Skeletal muscle satellite cell (primary cell): Measurements from ENCODE around the gene HIF1A.

Experiments
- H3K27me3 ChIP-seq: 2 replicates; pipeline ENCODE4 v1.7.0; 2013; ENCODE audit warnings: low read length; ENCODE audit not compliant: control insufficient read depth, insufficient read depth
- H3K36me3 ChIP-seq: 2 replicates; pipeline ENCODE4 v1.7.0; 2013; ENCODE audit warnings: mild to moderate bottlenecking, control low read depth, low read length; ENCODE audit not compliant: insufficient read depth
- H3K4me1 ChIP-seq: 2 replicates; pipeline ENCODE4 v1.7.0; 2013; ENCODE audit warnings: low read length; ENCODE audit not compliant: control insufficient read depth, insufficient read depth
- H3K4me2 ChIP-seq: 2 replicates; pipeline ENCODE4 v1.7.0; 2013; ENCODE audit warnings: mild to moderate bottlenecking, low read length
- H3K4me3 ChIP-seq: 2 replicates; pipeline ENCODE4 v1.7.0; 2013; ENCODE audit warnings: low read length
- H3K9ac ChIP-seq: 2 replicates; pipeline ENCODE4 v1.7.0; 2013; ENCODE audit warnings: mild to moderate bottlenecking, low read depth, low read length, moderate library complexity
- H3K9me3 ChIP-seq: replicated peaks from 2 replicates; pipeline ENCODE4 v1.7.0; 2013; ENCODE audit warnings: mild to moderate bottlenecking, control low read depth, low read length

Gene HIF1A

GRCh38 chr14:61712137-61712536 is 16.8 kb downstream of the HIF1A start:
- Histone ChIP-seq H3K27me3 (no peaks in the 10 kb centered on the region), H3K4me3 (peak overlapping the region; percentile 57), H3K9ac (peak overlapping the region; percentile 65), H3K9me3 (no peaks in the 10 kb centered on the region), H3K36me3 (peaks cover 19% of the 10 kb centered on the region), H3K4me1 (peaks cover 56% of the 10 kb centered on the region), H3K4me2 (peak overlapping the region; percentile 72)

GRCh38 chr14:61713724-61714437 is 18.6 kb downstream of the HIF1A start:
- H3K27me3 ChIP-seq, result no peaks in the 10 kb centered on the region
- H3K4me3 ChIP-seq, result peak overlapping the region; percentile 57
- H3K36me3 ChIP-seq, result peaks cover 24% of the 10 kb centered on the region
- H3K4me1 ChIP-seq, result peaks cover 72% of the 10 kb centered on the region
- H3K9ac ChIP-seq, result peak overlapping the region; percentile 65
- peak overlapping the region; percentile 72 for H3K4me2 ChIP-seq
- H3K9me3 ChIP-seq, result no peaks in the 10 kb centered on the region

GRCh38 chr14:61716956-61717355 is 21.6 kb downstream of the HIF1A start:
- Histone ChIP-seq H3K9me3 (no peaks in the 10 kb centered on the region), H3K4me1 (peaks cover 87% of the 10 kb centered on the region), H3K4me2 (peak overlapping the region; percentile 72), H3K9ac (peak overlapping the region; percentile 58), H3K36me3 (peaks cover 49% of the 10 kb centered on the region), H3K27me3 (no peaks in the 10 kb centered on the region), H3K4me3 (peak overlapping the region; percentile 40)

- H3K27me3 ChIP-seq, result no peaks in the 10 kb centered on the region
- H3K36me3 ChIP-seq, result peaks cover 56% of the 10 kb centered on the region
- H3K9me3 ChIP-seq, result no peaks in the 10 kb centered on the region
- peak overlapping the region; percentile 72 for H3K4me2 ChIP-seq
- H3K9ac ChIP-seq, result peak overlapping the region; percentile 58
- peak overlapping the region; percentile 50 for H3K4me3 ChIP-seq
- H3K4me1 ChIP-seq, result peaks cover 77% of the 10 kb centered on the region
Observed at GRCh38 chr14:61718039-61718438, 22.7 kb downstream of the HIF1A start.

- peak overlapping the region; percentile 58 for H3K9ac ChIP-seq
- peak overlapping the region; percentile 72 for H3K4me2 ChIP-seq
- no peaks in the 10 kb centered on the region for H3K27me3 ChIP-seq
- peaks cover 75% of the 10 kb centered on the region for H3K4me1 ChIP-seq
- peak overlapping the region; percentile 41 for H3K4me3 ChIP-seq
- peaks cover 66% of the 10 kb centered on the region for H3K36me3 ChIP-seq
- H3K9me3 ChIP-seq, result no peaks in the 10 kb centered on the region
Observed at GRCh38 chr14:61719344-61720293, 24.3 kb downstream of the HIF1A start.

GRCh38 chr14:61720294-61720661 is 25.0 kb downstream of the HIF1A start:
- H3K4me1 ChIP-seq, result peaks cover 74% of the 10 kb centered on the region
- peak overlapping the region; percentile 41 for H3K4me3 ChIP-seq
- peak overlapping the region; percentile 72 for H3K4me2 ChIP-seq
- peaks cover 67% of the 10 kb centered on the region for H3K36me3 ChIP-seq
- H3K9ac ChIP-seq, result peak overlapping the region; percentile 58
- no peaks in the 10 kb centered on the region for H3K9me3 ChIP-seq
- H3K27me3 ChIP-seq, result no peaks in the 10 kb centered on the region

GRCh38 chr14:61720741-61721140 is 25.4 kb downstream of the HIF1A start:
- peaks cover 70% of the 10 kb centered on the region for H3K4me1 ChIP-seq
- H3K4me3 ChIP-seq, result no peak overlapping the region
- H3K9ac ChIP-seq, result peak overlapping the region; percentile 58
- peak overlapping the region; percentile 72 for H3K4me2 ChIP-seq
- H3K9me3 ChIP-seq, result no peaks in the 10 kb centered on the region
- no peaks in the 10 kb centered on the region for H3K27me3 ChIP-seq
- peaks cover 67% of the 10 kb centered on the region for H3K36me3 ChIP-seq

GRCh38 chr14:61724133-61724532 is 28.8 kb downstream of the HIF1A start:
- H3K4me1 ChIP-seq, result peaks cover 42% of the 10 kb centered on the region
- H3K9me3 ChIP-seq, result no peaks in the 10 kb centered on the region
- H3K27me3 ChIP-seq, result no peaks in the 10 kb centered on the region
- H3K9ac ChIP-seq, result no peak overlapping the region
- peaks cover 93% of the 10 kb centered on the region for H3K36me3 ChIP-seq
- H3K4me2 ChIP-seq, result no peak overlapping the region
- no peak overlapping the region for H3K4me3 ChIP-seq

GRCh38 chr14:61726778-61727658 is 31.7 kb downstream of the HIF1A start:
- Histone ChIP-seq H3K4me3 (no peak overlapping the region), H3K4me1 (peaks cover 20% of the 10 kb centered on the region), H3K9me3 (no peaks in the 10 kb centered on the region), H3K36me3 (peaks cover 96% of the 10 kb centered on the region), H3K9ac (no peak overlapping the region), H3K27me3 (no peaks in the 10 kb centered on the region), H3K4me2 (no peak overlapping the region)

- H3K36me3 ChIP-seq, result peaks cover 96% of the 10 kb centered on the region
- no peak overlapping the region for H3K4me3 ChIP-seq
- H3K9me3 ChIP-seq, result no peaks in the 10 kb centered on the region
- no peaks in the 10 kb centered on the region for H3K27me3 ChIP-seq
- H3K4me2 ChIP-seq, result no peak overlapping the region
- peak overlapping the region; percentile 21 for H3K9ac ChIP-seq
- H3K4me1 ChIP-seq, result peaks cover 9% of the 10 kb centered on the region
Observed at GRCh38 chr14:61730756-61731373, 35.6 kb downstream of the HIF1A start.
